Neural cell (in vitro differentiated cells): ENCODE data around the gene PRDM15. TPM values are rescaled to one million over a fixed set of nuclear protein-coding genes. Genes with fewer than 3 reads are reported as not detected.

Source experiments
- H2AFZ ChIP-seq: fragments of 200-600, 300-800 bp; sonication (generic), shearing (Covaris generic); 2 replicates; pipeline ENCODE4 v1.6.0; 2014; ENCODE audit warnings: low read depth, mild to moderate bottlenecking, antibody characterized with exemption, low read length, moderate library complexity
- H3F3A ChIP-seq: fragments of 200-600 bp; shearing (Covaris generic); 2 replicates; pipeline ENCODE4 v1.6.1; 2016; ENCODE audit warnings: mild to moderate bottlenecking, moderate library complexity, mixed read lengths, antibody characterized with exemption, low read length; ENCODE audit not compliant: insufficient read depth, poor library complexity, severe bottlenecking
- H3K27ac ChIP-seq: fragments of 200-600, 300-800 bp; sonication (generic), shearing (Covaris generic); 2 replicates; pipeline ENCODE4 v1.5.1; 2014; ENCODE audit warnings: mild to moderate bottlenecking, low read length, moderate library complexity
- H3K27me3 ChIP-seq: fragments of 300-800, 200-600 bp; sonication (generic), shearing (Covaris generic); 2 replicates; pipeline ENCODE4 v1.6.0; 2014; ENCODE audit warnings: mild to moderate bottlenecking, low read depth, low read length, moderate library complexity; ENCODE audit not compliant: insufficient read depth
- H3K36me3 ChIP-seq: fragments of 300-800, 200-600 bp; sonication (generic), shearing (Covaris generic); 2 replicates; pipeline ENCODE4 v1.5.1; 2014; ENCODE audit warnings: mild to moderate bottlenecking, antibody characterized with exemption, low read length, moderate library complexity; ENCODE audit not compliant: insufficient read depth
- H3K4me2 ChIP-seq: fragments of 300-800, 200-600 bp; sonication (generic), shearing (Covaris generic); 2 replicates; pipeline ENCODE4 v1.6.0; 2014; ENCODE audit warnings: mild to moderate bottlenecking, low read length
- H3K4me3 ChIP-seq: fragments of 300-800, 200-600 bp; sonication (generic), shearing (Covaris generic); 2 replicates; pipeline ENCODE4 v1.5.1; 2014; ENCODE audit warnings: mild to moderate bottlenecking, low read length, moderate library complexity
- H3K79me2 ChIP-seq: fragments of 200-600 bp; shearing (Covaris generic); replicated peaks from 2 replicates; pipeline ENCODE4 v1.6.0; 2014; ENCODE audit warnings: mild to moderate bottlenecking, low read length, moderate library complexity; ENCODE audit not compliant: insufficient read depth
- H3K9ac ChIP-seq: fragments of 300-800, 200-600 bp; sonication (generic), shearing (Covaris generic); 2 replicates; pipeline ENCODE4 v1.6.1; 2016; ENCODE audit warnings: mild to moderate bottlenecking, low read length, mixed read lengths
- H3K9me2 ChIP-seq: fragments of 200-600 bp; shearing (Covaris generic); 2 replicates; pipeline ENCODE4 v1.6.1; 2016; ENCODE audit warnings: mild to moderate bottlenecking, low read length, mixed read lengths; ENCODE audit not compliant: insufficient read depth
- H3K9me3 ChIP-seq: fragments of 200-600, 300-800 bp; sonication (generic), shearing (Covaris generic); 2 replicates; pipeline ENCODE4 v1.6.1; 2016; ENCODE audit warnings: mild to moderate bottlenecking, mixed run types, low read length, moderate library complexity, mixed read lengths
- H4K20me1 ChIP-seq: fragments of 200-600 bp; shearing (Covaris generic); 2 replicates; pipeline ENCODE4 v1.6.1; 2016; ENCODE audit warnings: mild to moderate bottlenecking, mixed run types; ENCODE audit not compliant: insufficient read depth
- CTCF ChIP-seq: fragments of 450-650 bp; IDR thresholded peaks from 2 replicates; pipeline ENCODE4 v1.5.1; 2014; ENCODE audit warnings: antibody characterized with exemption, mild to moderate bottlenecking, moderate library complexity; ENCODE audit not compliant: poor library complexity, severe bottlenecking
- EP300 ChIP-seq: fragments of 450-650 bp; conservative IDR thresholded peaks from 2 replicates; pipeline ENCODE4 v1.6.1; 2014; ENCODE audit warnings: antibody characterized with exemption, mild to moderate bottlenecking, moderate library complexity; ENCODE audit not compliant: poor library complexity, severe bottlenecking
- EZH2 ChIP-seq: fragments of 200-600, 300-800 bp; shearing (Covaris generic), sonication (generic); IDR thresholded peaks from 2 replicates; pipeline ENCODE4 v1.6.1; 2014; ENCODE audit warnings: antibody characterized with exemption, low read length, borderline replicate concordance, mild to moderate bottlenecking; ENCODE audit not compliant: insufficient read depth, poor library complexity, severe bottlenecking
- MXI1 ChIP-seq: fragments of 450-650 bp; conservative IDR thresholded peaks from 2 replicates; pipeline ENCODE4 v1.6.1; 2014; ENCODE audit warnings: antibody characterized with exemption, mild to moderate bottlenecking; ENCODE audit not compliant: poor library complexity, severe bottlenecking
- POLR2AphosphoS5 ChIP-seq: IDR thresholded peaks from 2 replicates; pipeline ENCODE4 v1.6.1; 2012
- RAD21 ChIP-seq: fragments of 450-650 bp; conservative IDR thresholded peaks from 2 replicates; pipeline ENCODE4 v1.6.1; 2014; ENCODE audit warnings: antibody characterized with exemption, mild to moderate bottlenecking, moderate library complexity
- SMC3 ChIP-seq: fragments of 450-650 bp; conservative IDR thresholded peaks from 2 replicates; pipeline ENCODE4 v1.6.1; 2014; ENCODE audit warnings: antibody characterized with exemption, mild to moderate bottlenecking, moderate library complexity; ENCODE audit not compliant: poor library complexity
- TAF1 ChIP-seq: IDR thresholded peaks from 2 replicates; pipeline ENCODE4 v1.6.1; 2012; ENCODE audit warnings: low read depth
- polyA plus RNA-seq: library from polyadenylated mRNA; depleted of rRNA; stranded (reverse); fragments of >200 nt; gene quantifications from 2 replicates; pipeline ENCODE4 v1.2.3, GENCODE V29; 2014

PRDM15 gene
- polyA plus RNA-seq, 1 donor from 2014 or later = 4.1 TPM

GRCh38 chr21:41874611-41875010 lies 4.5 kb downstream of the PRDM15 start:
- no peaks in the 10 kb centered on the region for H4K20me1 ChIP-seq
- H3K9me3 ChIP-seq = no peaks in the 10 kb centered on the region
- H3K27me3 ChIP-seq = no peaks in the 10 kb centered on the region
- no peak overlapping the region for H2AFZ ChIP-seq
- no peak overlapping the region for H3K4me2 ChIP-seq
- H3K9ac ChIP-seq = no peak overlapping the region
- no peaks in the 10 kb centered on the region for H3K36me3 ChIP-seq
- TF ChIP-seq MXI1 = no peak
- H3K9me2 ChIP-seq = no peaks in the 10 kb centered on the region
- no peak overlapping the region for H3K4me3 ChIP-seq
- H3K27ac ChIP-seq = no peak overlapping the region
- no peaks in the 10 kb centered on the region for H3F3A ChIP-seq
- H3K79me2 ChIP-seq = peaks cover 3% of the 10 kb centered on the region

- H4K20me1 ChIP-seq = no peaks in the 10 kb centered on the region
Measured at GRCh38 chr21:41873426-41873825, 5.7 kb downstream of the PRDM15 start.

GRCh38 chr21:41873005-41873404 lies 6.1 kb downstream of the PRDM15 start:
- H3K4me2 ChIP-seq = no peak overlapping the region
- H3K27me3 ChIP-seq = no peaks in the 10 kb centered on the region
- no peaks in the 10 kb centered on the region for H3K9me3 ChIP-seq
- no peaks in the 10 kb centered on the region for H4K20me1 ChIP-seq
- H3F3A ChIP-seq = no peaks in the 10 kb centered on the region
- H3K36me3 ChIP-seq = no peaks in the 10 kb centered on the region
- no peak overlapping the region for H3K4me3 ChIP-seq
- H3K9me2 ChIP-seq = no peaks in the 10 kb centered on the region
- no peak overlapping the region for H2AFZ ChIP-seq
- H3K79me2 ChIP-seq = peaks cover 3% of the 10 kb centered on the region
- no peak for TF ChIP-seq EP300
- no peak for TF ChIP-seq POLR2AphosphoS5
- no peak for TF ChIP-seq EZH2
- TF ChIP-seq CTCF = no peak
- no peak for TF ChIP-seq SMC3
- TF ChIP-seq RAD21 = no peak
- no peak overlapping the region for H3K27ac ChIP-seq
- H3K9ac ChIP-seq = no peak overlapping the region

More at GRCh38 chr21:41873426-41873825, 5.7 kb downstream of the PRDM15 start:
- H3K9me3 ChIP-seq = no peaks in the 10 kb centered on the region
- H3K9ac ChIP-seq = no peak overlapping the region
- H3K36me3 ChIP-seq = no peaks in the 10 kb centered on the region
- H3K27me3 ChIP-seq = no peaks in the 10 kb centered on the region
- no peak overlapping the region for H3K27ac ChIP-seq
- H3K4me3 ChIP-seq = no peak overlapping the region
- no peak overlapping the region for H2AFZ ChIP-seq
- H3K9me2 ChIP-seq = no peaks in the 10 kb centered on the region
- H3K4me2 ChIP-seq = no peak overlapping the region
- TF ChIP-seq TAF1 (no peak), RAD21 (no peak), MXI1 (no peak), EP300 (no peak), CTCF (no peak)
- H3F3A ChIP-seq = no peaks in the 10 kb centered on the region
- H3K79me2 ChIP-seq = peaks cover 3% of the 10 kb centered on the region
